GM18951 (cell line): ENCODE measurements around the gene GPC3.

Experiments
- POLR2A ChIP-seq: IDR thresholded peaks from 4 replicates; pipeline ENCODE4 v1.6.1; 2011; ENCODE audit warnings: mild to moderate bottlenecking; ENCODE audit not compliant: insufficient read length, insufficient read depth; ENCODE audit errors: extremely low read depth
- in situ Hi-C: fragments of 300-500 bp; cut with MboI; formaldehyde crosslinking; loops from one replicate; pipeline ENCODE4 v1.12.0; 2022; ENCODE audit warnings: low sequenced_read_pairs, mixed read lengths, inconsistent platforms; ENCODE audit not compliant: unreplicated experiment

The GPC3 gene

DNA sequence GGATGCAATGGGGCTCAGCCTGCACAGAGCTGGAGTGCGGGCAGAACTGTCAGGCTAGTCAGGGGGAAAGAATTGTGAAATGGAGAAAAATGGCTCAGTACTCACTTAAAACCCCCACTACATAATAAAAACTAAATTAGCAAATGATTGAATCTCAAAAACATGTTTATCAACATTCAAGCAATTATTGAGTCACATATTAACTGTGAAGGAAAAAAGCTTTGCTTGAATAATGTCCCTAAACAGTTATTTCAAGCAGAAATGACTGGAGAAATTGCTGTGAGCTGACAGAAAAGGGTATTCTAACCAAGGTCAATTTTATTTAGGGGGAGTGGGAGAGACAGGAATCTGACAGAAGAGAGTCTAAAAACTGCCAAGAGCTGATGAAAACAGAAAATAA lies 37.4 kb downstream of the GPC3 start:
- in situ Hi-C loops = no loop called here
- no peak for TF ChIP-seq POLR2A

DNA sequence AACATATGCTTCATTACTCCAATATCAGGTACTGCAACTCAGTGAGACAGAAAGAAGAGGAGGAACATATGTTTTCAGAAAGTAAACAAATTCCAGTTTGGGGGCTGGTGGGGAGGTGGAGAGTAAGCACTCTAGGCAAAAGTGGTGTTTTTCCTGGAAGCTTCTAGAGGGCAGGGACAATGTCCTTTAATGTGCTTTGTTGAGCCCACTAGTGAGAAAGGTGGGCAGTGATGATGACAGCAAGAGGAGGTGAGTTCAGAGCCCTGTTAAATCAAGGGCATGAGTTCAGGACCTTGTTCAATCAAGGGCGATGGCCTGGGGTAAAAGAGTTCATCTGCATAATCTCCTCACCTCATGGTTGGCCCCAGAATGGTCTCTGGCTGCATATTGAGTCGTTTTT lies 38.4 kb downstream of the GPC3 start:
- no peak for TF ChIP-seq POLR2A
- in situ Hi-C loops = no loop called here

DNA sequence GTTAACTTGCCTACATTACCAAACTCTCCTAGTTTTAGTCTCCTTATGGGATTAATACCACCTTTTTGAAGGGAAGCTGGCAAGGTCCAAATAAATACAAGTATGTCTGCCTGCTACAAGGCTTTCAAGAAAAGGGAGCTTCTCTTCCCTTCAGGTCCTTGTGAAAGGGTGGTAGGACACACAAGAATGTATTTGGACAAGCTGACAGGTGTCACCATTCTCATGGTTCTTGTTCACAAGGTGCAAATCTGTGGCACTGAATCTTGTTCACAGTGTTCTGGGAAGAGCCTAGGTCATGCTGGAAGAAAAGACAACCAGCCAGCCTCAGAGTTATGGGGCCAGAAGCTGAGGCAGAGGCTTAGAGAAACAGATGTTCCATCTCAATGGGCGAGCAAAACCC lies 41.9 kb downstream of the GPC3 start:
- TF ChIP-seq POLR2A = no peak
- in situ Hi-C loops = no loop called here

DNA sequence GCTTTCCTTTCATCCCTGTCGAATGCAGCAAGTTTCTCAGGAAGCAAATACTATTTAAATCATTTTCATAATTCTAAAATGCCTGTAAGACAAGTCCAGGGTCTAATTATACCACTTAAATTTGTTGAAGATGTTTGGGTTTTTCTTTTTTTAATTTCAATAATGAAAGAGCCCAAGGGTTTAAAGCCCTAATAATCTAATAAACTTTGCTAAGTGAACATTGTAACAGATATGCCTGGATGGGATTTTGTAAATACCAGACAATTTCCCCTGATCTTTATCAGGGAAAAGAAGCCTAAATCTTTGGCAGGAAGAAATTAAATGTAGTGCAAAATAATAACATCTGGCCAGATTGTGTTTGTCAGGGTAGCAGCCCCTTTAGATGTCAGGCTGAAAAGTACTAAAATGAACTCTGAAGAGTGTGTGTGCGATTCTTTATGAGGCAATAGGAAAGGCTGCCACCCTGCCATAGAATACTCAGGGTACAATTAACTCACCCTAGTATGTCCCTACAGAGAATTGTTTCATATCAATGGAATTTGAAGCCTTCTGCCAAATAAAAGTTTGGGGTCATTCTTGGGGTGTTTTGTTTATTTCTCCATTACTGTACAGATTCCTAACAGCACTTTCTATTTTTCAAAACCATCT lies 45.6 kb downstream of the GPC3 start:
- in situ Hi-C loops = no loop called here
- TF ChIP-seq POLR2A = no peak

DNA sequence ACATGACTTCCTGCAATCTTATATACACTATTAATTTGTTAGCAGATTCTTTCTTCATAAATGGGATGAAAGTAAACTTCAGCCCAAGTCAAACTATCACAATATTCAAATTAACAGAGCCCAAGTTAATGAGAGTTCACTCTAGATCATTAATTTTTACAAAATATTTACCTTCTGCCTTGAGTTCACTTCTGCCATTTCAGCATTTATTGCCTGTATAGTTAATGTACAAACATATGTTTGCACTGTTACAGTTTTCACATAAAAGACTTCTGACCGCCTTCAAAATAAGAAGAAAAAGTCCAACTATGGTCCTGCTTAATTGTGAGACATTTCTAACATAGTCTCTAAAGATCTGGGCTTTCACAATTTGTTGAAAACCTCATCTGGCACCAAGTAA lies 46.9 kb downstream of the GPC3 start:
- TF ChIP-seq POLR2A = no peak
- in situ Hi-C loops = no loop called here

DNA sequence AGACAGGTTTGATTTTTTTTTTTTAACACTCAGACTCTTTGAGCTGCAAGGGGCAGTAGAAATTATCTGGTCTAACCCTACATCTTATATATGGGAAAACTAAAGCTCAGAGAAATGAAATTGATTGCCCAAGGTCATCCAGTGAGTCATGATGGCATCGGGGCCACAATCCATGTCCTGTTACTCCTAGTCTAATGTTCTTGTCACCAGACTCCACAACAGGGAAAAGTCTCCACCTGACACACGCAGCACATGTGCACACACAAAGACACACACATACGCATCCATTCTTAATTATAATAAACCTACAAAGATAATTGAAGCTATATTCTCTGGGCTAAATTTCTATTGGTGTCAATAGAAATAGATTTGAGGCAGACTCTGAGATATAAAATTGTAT lies 48.4 kb downstream of the GPC3 start:
- in situ Hi-C loops = no loop called here
- no peak for TF ChIP-seq POLR2A

DNA sequence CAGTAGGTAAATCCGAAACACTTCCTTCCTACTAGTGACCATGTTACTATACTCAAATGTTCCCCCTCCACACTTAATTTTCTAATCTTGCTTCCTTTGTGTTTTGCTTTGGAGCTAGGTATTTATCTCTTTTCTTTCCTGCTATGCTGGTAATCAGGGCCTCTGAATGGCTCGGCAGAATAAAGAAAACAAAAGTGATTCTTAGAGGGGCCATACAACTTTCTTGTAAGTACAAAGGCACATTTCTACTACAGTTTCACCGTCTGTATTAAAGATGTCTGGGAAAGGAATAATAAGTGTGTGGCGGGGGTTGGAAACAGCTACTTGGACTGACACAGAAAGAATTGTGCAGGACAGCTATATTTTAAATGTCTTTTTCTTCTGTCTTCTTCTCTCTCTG lies 50.3 kb downstream of the GPC3 start:
- no peak for TF ChIP-seq POLR2A
- in situ Hi-C loops = no loop called here

DNA sequence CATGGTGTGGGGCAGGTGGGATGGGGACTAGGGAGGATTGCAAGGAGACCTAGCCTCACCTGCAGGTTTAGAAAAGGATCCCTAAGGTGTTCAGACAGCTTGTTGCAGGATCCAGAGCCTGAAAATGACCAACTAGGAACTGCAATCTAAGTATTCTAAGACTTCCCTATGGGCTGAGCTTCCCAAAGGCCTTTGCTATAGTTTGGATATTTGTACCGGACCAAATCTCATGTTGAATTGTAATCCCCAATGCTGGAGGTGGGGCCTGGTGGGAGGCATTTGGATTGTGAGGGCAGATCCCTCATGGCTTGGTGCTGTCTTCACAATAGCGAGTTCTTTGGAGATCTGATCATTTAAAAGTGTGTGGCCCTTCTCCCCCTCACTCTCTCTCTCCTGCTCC lies 52.1 kb downstream of the GPC3 start:
- no peak for TF ChIP-seq POLR2A
- in situ Hi-C loops = no loop called here

DNA sequence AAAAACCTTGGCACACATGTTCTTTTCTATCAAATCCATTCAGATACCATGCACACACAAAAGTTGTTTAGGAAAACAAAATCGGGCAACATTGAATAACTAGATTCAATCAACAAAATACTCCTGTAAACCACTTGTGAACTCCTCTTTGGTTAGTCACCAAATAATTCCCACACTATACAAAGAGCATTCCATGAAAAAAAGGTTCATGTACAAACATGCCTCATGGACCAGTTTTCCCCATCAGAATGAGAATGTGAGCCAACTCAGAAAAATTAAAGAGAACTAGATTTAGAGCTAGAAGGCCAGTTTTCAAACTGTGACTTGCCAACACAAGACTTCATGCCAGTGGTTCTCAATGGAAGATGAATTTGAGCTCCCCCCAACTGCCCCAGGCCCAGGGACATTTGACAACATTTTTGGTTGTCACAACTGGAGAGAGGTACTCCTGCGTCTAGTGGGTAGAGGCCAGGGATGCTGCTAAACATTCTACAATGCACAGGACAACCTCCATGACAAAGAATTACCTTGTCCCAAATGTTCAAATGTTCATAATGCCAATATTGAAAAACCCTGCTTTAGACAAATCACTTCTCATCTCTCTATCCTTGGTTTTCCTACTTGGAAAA lies 55.4 kb downstream of the GPC3 start:
- in situ Hi-C loops = no loop called here
- no peak for TF ChIP-seq POLR2A

DNA sequence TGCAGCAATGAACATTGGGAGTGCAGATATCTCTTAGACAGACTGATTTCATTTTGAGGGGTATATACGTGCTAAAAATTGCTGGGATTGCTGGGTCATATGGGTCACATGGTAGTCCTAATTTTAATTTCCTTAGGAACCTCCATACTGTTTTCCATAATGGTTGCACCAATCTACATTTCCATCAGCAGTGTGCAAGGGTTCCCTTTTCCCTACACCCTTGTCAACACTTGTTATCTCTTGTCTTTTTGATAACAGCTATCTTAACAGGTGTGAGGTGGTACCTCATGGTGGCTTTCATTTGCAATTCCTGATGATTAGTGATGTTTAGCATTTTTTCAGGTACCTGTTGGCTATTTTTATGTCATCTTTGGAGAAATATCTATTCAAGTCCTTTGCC lies 57.0 kb downstream of the GPC3 start:
- in situ Hi-C loops = no loop called here
- no peak for TF ChIP-seq POLR2A

DNA sequence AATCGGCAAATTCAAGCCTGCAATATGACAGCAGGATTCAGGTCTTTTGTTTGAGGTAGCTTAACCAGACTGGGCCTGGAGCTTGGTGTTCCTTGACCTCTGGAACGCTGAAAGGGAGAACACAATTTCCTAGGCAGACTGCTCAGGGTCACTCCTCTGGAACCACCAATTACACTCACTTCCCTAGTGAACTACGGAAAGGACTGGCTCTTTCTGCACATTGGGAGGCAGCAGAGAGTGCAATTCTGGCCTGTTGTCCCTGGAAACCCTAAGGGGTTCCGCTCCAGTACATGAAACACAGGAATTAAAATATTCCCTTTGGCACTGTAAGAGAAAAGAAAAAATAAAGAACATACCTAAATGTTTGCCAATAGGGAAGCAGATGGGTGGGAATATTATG lies 58.6 kb downstream of the GPC3 start:
- no peak for TF ChIP-seq POLR2A
- in situ Hi-C loops = no loop called here

DNA sequence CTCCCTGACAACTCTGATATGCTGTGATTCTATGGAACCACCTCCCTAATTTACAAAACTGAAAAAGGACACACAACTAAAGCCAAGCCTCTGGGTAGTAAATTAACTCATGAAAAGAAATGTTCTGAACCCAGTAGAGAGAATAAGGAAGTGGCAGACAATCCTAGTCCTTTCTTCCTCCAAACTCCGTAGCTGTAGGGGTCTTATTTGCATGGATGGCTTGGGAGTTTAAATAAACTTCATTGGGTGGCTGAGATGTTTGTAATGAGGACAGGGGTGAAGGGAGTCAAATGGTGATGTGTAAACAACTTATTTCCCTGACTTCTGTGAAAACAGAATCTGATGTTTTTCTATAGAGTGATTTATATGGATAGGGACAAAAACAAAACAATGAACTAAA lies 59.3 kb downstream of the GPC3 start:
- in situ Hi-C loops = no loop called here

DNA sequence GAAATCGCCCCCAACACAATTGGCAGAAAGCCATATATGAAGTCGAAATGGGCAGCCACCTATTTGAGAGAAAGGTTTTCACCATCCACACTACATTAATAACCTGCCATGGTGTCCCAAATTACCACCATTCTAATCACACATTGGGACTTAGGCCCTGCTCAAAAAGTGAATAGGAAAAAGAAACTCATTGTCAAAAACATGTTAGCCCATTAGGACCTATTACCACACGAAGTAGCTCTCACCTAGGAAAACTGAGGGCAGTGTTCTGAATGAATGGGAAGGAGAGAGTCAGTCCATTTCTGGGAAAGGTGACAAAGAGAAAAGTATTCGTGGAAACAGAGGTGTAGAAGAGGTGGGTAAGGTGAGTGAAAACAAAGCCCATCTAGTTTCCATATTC lies 60.8 kb downstream of the GPC3 start:
- TF ChIP-seq POLR2A = no peak
- in situ Hi-C loops = no loop called here

More for the DNA sequence above, 59.3 kb downstream of the GPC3 start:
- no peak for TF ChIP-seq POLR2A

DNA sequence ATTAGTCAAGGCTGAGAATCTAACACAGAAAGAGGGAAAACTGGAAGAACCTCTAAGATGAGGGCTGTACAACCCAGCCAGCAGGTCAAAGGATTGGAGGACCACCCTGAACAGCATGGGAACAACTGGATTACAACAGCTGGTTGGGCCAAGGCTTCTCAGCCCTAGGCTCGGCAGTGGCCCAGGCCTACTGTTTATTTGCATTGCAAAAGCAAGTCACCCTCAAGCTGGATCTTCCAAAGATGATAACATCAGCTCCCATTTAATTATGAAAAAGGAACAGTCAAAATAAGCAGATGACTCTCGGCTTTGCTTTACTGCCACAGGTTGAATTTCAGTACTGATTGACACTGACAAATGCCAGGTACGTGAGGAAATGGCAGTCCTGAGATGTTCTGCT lies 61.8 kb downstream of the GPC3 start:
- no peak for TF ChIP-seq POLR2A
- in situ Hi-C loops = no loop called here
